Fibroblast of villous mesenchyme (primary cell): Measurements from ENCODE around the gene LRRC10. TPM values are rescaled to one million over a fixed set of nuclear protein-coding genes. Genes with fewer than 3 reads are reported as not detected.
A peak's percentile ranks its signal among the peaks of the same experiment; 100 is the strongest.

ENCODE experiments used
- DNase-seq: peaks from one replicate; pipeline ENCODE4 v3.0.0-alpha.2; 2010; ENCODE audit warnings: low read depth
- H3K4me3 ChIP-seq: 2 replicates; pipeline ENCODE4 v1.5.1; 2011; ENCODE audit warnings: low read depth, mild to moderate bottlenecking, low read length
- CTCF ChIP-seq: IDR thresholded peaks from 2 replicates; pipeline ENCODE4 v1.5.1; 2012; ENCODE audit warnings: low read depth, mild to moderate bottlenecking, low read length; ENCODE audit not compliant: insufficient read depth
- total RNA-seq: library from RNA; depleted of rRNA; stranded (reverse); fragments of >200 nt; gene quantifications from 2 replicates; pipeline ENCODE4 v1.2.3, GENCODE V29; 2012

The LRRC10 gene
- total RNA-seq, 1 donor = not detected

- TF ChIP-seq CTCF = no peak
- H3K4me3 ChIP-seq = no peak overlapping the region
- no peak for DNase-seq
Observed at GRCh38 chr12:69641546-69641945, 30.8 kb upstream of the LRRC10 start.

- peak; percentile 93 for TF ChIP-seq CTCF
- H3K4me3 ChIP-seq = no peak overlapping the region
- DNase-seq = peak; percentile 70
Observed at GRCh38 chr12:69639400-69640016, 28.8 kb upstream of the LRRC10 start.

GRCh38 chr12:69633061-69633460 is 22.4 kb upstream of the LRRC10 start:
- no peak for TF ChIP-seq CTCF
- no peak overlapping the region for H3K4me3 ChIP-seq

GRCh38 chr12:69630191-69630590 is 19.5 kb upstream of the LRRC10 start:
- no peak for DNase-seq
- H3K4me3 ChIP-seq = no peak overlapping the region
- TF ChIP-seq CTCF = peak; percentile 44

More at GRCh38 chr12:69633061-69633460, 22.4 kb upstream of the LRRC10 start:
- no peak for DNase-seq

- TF ChIP-seq CTCF = no peak
- no peak overlapping the region for H3K4me3 ChIP-seq
Observed at GRCh38 chr12:69627501-69627900, 16.8 kb upstream of the LRRC10 start.

GRCh38 chr12:69623970-69624369 is 13.3 kb upstream of the LRRC10 start:
- TF ChIP-seq CTCF = no peak
- DNase-seq = peak; percentile 41
- no peak overlapping the region for H3K4me3 ChIP-seq

More at GRCh38 chr12:69627501-69627900, 16.8 kb upstream of the LRRC10 start:
- DNase-seq = no peak

- no peak for DNase-seq
Observed at GRCh38 chr12:69621551-69621950, 10.8 kb upstream of the LRRC10 start.

More at GRCh38 chr12:69621551-69621950, 10.8 kb upstream of the LRRC10 start:
- TF ChIP-seq CTCF = no peak
- no peak overlapping the region for H3K4me3 ChIP-seq
